Kidney tubule cell (primary cell): ENCODE measurements around the gene SFTA2.
"Not testable (repeated sequence)": the region's sequence is repeated elsewhere in the genome, so short reads cannot be mapped to it uniquely, and the experiment has no call there.

Experiments
- DNase-seq: peaks from one replicate; pipeline ENCODE4 v3.0.0-alpha.2; 2018; ENCODE audit warnings: low spot score

Gene SFTA2

GRCh38 chr6:30942338-30943060 lies 10.5 kb upstream of the SFTA2 start:
- DNase-seq: peak; percentile 92

GRCh38 chr6:30940361-30940986 lies 8.5 kb upstream of the SFTA2 start, which contains the start of gene MUCL3:
MUCL3 (plus strand) TSS chr6:30940973; CDS start chr6:30941000, 27 bp downstream.
- DNase-seq: no peak

GRCh38 chr6:30939473-30939872 lies 7.5 kb upstream of the SFTA2 start:
- DNase-seq: no peak

- no peak for DNase-seq
Measured at GRCh38 chr6:30938730-30939129, 6.8 kb upstream of the SFTA2 start.

- no peak for DNase-seq
Measured at GRCh38 chr6:30937265-30937664, 5.3 kb upstream of the SFTA2 start.

- DNase-seq: peak; percentile 45
Measured at GRCh38 chr6:30935018-30935417, 3.0 kb upstream of the SFTA2 start.

- DNase-seq: no peak
Measured at GRCh38 chr6:30932665-30933365, 845 bp upstream of the SFTA2 start.

- DNase-seq: no peak
Measured at GRCh38 chr6:30931272-30931671, 698 bp downstream of the SFTA2 start.

GRCh38 chr6:30930506-30930905 lies 1.5 kb downstream of the SFTA2 start:
- DNase-seq: peak; percentile 67

GRCh38 chr6:30928677-30929076 lies 3.3 kb downstream of the SFTA2 start:
- no peak for DNase-seq

- not testable (repeated sequence) for DNase-seq
Measured at GRCh38 chr6:30927080-30927479, 4.9 kb downstream of the SFTA2 start.

GRCh38 chr6:30926644-30927043 lies 5.3 kb downstream of the SFTA2 start:
- peak; percentile 93 for DNase-seq

GRCh38 chr6:30924040-30924627 lies 7.8 kb downstream of the SFTA2 start:
- not testable (repeated sequence) for DNase-seq

- peak; percentile 89 for DNase-seq
Measured at GRCh38 chr6:30922447-30922852, 9.5 kb downstream of the SFTA2 start.

- DNase-seq: no peak
Measured at GRCh38 chr6:30918670-30919069, 13.3 kb downstream of the SFTA2 start.

- DNase-seq: no peak
Measured at GRCh38 chr6:30917487-30917886, 14.5 kb downstream of the SFTA2 start.

- peak; percentile 84 for DNase-seq
Measured at GRCh38 chr6:30917041-30917440, 14.9 kb downstream of the SFTA2 start.

GRCh38 chr6:30915591-30915946 lies 16.4 kb downstream of the SFTA2 start:
- DNase-seq: peak; percentile 83

- DNase-seq: peak; percentile 25
Measured at GRCh38 chr6:30914854-30915590, 16.9 kb downstream of the SFTA2 start.

- peak; percentile 95 for DNase-seq
Measured at GRCh38 chr6:30914076-30914853, 17.7 kb downstream of the SFTA2 start, which contains the start of gene VARS2. VARS2 (plus strand) TSS chr6:30914238; CDS start chr6:30914837, 599 bp downstream.

- no peak for DNase-seq
Measured at GRCh38 chr6:30913721-30914075, 18.3 kb downstream of the SFTA2 start.
